H1 (cell line): ENCODE data around the gene SIRT3. TPM values are rescaled to one million over a fixed set of nuclear protein-coding genes. Genes with fewer than 3 reads are reported as not detected.

Experiments used
- BACH1 ChIP-seq: IDR thresholded peaks from 2 replicates; pipeline ENCODE4 v1.6.1; 2012; ENCODE audit warnings: low read length, improper control_type of control experiment
- CBX5 ChIP-seq: fragments of 300-800, 300-1000 bp; sonication (generic); IDR thresholded peaks from 2 replicates; pipeline ENCODE4 v1.7.1; 2016; ENCODE audit warnings: antibody characterized with exemption, low read length, low read depth
- EP300 ChIP-seq, 2 experiments: IDR thresholded peaks; 1 replicate in 1 of 2; 2 replicates in 1 of 2; pipeline ENCODE4 v1.6.1; 2011 to 2012; ENCODE audit warnings: low read depth in 2 of 2, low read length in 2 of 2, mild to moderate bottlenecking in 2 of 2, borderline replicate concordance in 1 of 2, inconsistent platforms in 1 of 2, moderate library complexity in 1 of 2
- KDM1A ChIP-seq: fragments of 200-600, 300-600 bp; sonication (generic); IDR thresholded peaks from 2 replicates; pipeline ENCODE4 v1.7.1; 2016; ENCODE audit warnings: mild to moderate bottlenecking, low read length, borderline replicate concordance
- NANOG ChIP-seq: IDR thresholded peaks from 2 replicates; pipeline ENCODE4 v1.6.1; 2011; ENCODE audit warnings: low read length, low read depth, mild to moderate bottlenecking, inconsistent platforms; ENCODE audit not compliant: insufficient read depth, poor library complexity, severe bottlenecking
- NRF1 ChIP-seq: IDR thresholded peaks from 2 replicates; pipeline ENCODE4 v1.6.1; 2011; ENCODE audit warnings: mild to moderate bottlenecking, low read depth, low read length, improper control_type of control experiment
- POLR2AphosphoS5 ChIP-seq: IDR thresholded peaks from 2 replicates; pipeline ENCODE4 v1.6.1; 2011; ENCODE audit warnings: low read depth, low read length
- TAF7 ChIP-seq: optimal IDR thresholded peaks from 2 replicates; pipeline ENCODE3; 2011; ENCODE audit warnings: low read depth, mild to moderate bottlenecking, inconsistent platforms, low read length, moderate library complexity, borderline replicate concordance
- polyA plus RNA-seq, 7 experiments: library from polyadenylated mRNA; depleted of rRNA in 3 of 7; stranded (reverse) in 5 of 7; unstranded in 2 of 7; fragments of >200 nt in 5 of 7; fragments of 200-250 nt in 2 of 7; gene quantifications; 1 replicate in 5 of 7; 2 replicates in 1 of 7; 4 replicates in 1 of 7; pipeline versions ENCODE4 v1.2.1 to v1.2.3, GENCODE V29; 2011 to 2013; ENCODE audit warnings: missing spikeins in 2 of 7, mixed read lengths in 2 of 7
- total RNA-seq: library from RNA; stranded (reverse); fragmentation: NEBNext Ultra II Directional; extraction: Animal tissue kit (Norgen Biotek cat#: 25700); gene quantifications from 2 replicates; pipeline ENCODE4 v1.2.1, GENCODE V29; 2021

Gene SIRT3
- total and polyA plus RNA-seq, 2 of the 8 experiments (the other 6 are each of a cell fraction or from before 2014, with no cell fraction given), result 14.3 to 21.6 TPM

- TF ChIP-seq NRF1 (no peak), EP300 (IDR thresholded peaks at IDR 0.05; ENCODE audit: borderline replicate concordance in 1 of 2, low read depth in 2 of 2, low read length in 2 of 2) (no peak), KDM1A (no peak), TAF7 (no peak), POLR2AphosphoS5 (no peak), NANOG (no peak), BACH1 (no peak), CBX5 (no peak)
Observed at GRCh38 chr11:279966-280705, 44.0 kb upstream of the SIRT3 start (continued).
